T follicular helper cell (primary cell): ENCODE measurements around the gene CRABP1.
A peak's percentile ranks its signal among the peaks of the same experiment; 100 is the strongest.

Experiments used
- DNase-seq: peaks from one replicate; pipeline ENCODE4 v3.0.0-alpha.2; 2020; ENCODE audit warnings: low read depth
- total RNA-seq, 2 experiments: gene quantifications; one replicate each; lab custom pipeline; 2026; lab: John Stamatoyannopoulos, UW

The CRABP1 gene
- 0 reads per million in 2 experiments for total RNA-seq

DNA sequence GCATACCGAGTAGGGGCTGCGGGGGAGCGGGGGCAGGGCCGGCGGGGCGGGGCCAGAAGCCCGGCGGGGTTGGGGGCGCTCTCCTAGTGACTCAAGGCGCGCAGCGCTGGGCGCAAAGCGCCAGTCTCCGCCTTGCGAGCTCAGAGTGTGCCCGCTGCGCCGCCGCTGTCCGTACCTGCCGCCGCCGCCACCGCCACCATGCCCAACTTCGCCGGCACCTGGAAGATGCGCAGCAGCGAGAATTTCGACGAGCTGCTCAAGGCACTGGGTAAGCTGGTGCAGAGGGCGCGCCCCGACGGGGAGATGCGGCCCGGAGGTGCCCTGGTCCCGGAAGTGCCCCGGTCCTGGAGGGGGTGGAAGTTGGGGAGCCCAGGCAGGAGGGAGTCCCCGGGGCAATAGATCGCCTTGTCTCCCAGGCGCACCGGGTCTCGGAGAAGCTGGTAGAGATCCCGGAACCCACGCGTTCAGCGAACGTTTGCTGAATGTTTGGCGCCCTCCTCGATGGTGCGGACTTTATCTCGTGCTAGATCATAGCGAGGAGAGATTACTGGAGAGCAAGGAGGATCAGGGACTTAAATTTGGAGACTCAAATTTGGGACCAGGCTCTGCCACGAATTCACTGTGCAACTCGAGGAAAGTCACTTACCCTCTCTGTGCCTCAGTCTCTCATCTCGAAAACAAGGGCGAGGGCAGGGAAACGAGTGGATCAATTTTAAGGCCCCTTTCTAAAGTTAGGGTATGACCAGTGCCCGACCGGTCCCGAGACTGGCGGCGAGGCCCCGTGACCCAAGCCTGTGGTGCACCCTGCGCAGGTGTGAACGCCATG is at the start of gene CRABP1:
TSS of gene CRABP1 (plus strand) at position 123 of the 826 bp plus-strand sequence. CDS start at position 199, 76 bp downstream.
- no peak for DNase-seq

DNA sequence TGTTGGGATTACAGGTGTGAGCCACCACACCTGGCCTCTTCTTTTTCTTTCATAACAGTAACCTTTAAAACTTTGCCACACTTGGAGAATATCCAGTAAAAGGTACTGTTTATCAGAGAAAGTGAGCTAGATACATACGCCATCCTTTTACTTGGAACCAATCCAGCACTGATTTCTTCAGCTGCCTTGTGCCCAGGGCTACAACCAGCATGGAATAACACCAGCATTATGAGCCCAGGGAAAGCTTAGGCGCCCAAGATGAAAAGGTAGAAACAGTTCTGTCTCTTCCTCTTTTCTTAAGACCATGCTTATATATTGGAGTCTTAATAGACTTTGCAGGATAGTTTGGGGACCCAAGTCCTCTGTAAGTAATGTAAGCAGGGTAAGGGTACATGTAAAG is 49.1 kb upstream of the CRABP1 start:
- no peak for DNase-seq

DNA sequence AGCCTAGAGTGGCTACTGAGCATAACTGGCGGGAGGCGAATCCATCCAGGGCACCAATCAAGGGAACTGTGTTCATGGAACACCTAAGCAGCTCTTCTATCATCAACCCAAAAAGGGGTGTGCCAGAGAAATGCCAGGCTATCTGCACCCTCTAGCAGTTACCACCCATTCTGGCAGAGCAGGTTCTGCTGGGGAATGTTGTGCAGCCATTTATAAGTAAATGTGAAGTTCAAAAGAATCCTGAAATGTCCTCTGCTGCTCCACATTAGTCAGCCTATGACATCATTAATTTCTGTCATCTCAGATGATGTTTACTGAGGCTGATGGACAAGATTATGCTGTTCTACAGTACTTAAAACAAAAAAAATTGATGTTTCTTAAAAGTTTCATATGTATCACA is 48.5 kb upstream of the CRABP1 start:
- DNase-seq: no peak

DNA sequence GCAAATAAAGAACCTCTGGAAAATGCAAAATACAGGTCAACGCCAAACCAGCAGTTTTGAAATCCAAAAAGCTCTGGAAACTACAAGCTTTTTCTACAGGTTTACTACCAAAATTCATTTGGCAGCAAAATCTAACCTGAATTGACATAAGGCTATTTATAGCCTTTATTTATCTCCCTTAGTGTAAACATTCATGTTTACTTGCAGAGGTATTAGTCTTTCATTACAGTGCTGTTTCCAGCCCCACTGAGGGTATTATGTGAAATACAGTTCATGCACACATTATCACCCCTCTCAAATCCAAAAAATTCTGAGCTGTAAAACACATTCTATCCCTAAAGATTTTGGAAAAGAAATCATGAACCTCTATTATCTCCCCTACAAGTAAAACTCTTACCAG is 47.9 kb upstream of the CRABP1 start:
- no peak for DNase-seq

DNA sequence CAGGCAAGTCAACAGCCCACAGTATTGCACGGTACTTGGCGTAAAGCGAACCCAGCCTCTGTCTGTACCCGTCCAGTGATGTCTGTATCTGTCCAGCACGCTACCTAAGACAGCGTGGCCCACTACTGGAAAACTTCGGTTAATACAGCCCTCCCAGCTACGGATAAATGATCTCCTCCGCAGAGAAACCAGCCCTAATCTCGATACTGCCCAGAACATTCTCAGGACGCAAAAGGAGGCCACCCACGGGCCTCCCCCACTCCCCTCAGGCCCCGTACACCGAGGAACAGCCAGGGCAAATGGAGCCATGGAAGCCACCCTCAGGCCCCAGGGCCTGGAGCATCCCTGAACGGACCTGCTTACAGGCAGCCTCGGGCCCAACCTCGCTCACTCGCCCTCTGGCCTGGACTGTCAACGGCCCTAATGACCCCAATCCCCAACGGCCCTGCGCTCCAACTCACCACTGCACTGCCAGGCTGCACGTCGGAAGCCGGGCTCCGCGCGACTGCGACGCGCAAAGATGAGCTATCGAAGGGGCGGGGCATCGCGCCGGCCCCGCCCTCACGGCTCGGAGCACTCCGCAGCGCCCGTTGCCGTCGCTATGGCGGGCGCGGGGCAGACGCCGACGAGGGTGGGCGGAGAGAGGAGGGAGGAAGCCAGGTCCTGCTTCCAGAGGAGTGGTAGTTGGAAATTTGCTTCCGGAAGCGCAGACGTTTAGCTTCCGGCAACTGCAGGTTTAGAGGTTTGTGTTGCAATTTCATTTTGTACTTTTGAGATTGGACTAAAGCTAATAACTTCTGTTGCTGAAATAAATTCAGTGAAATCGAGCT is 40.8 kb upstream of the CRABP1 start, which contains the start of gene SKIC8:
TSS of gene SKIC8 (minus strand) at position 509 of the 830 bp plus-strand sequence. CDS start 3,923 bp downstream, outside the sequence.
- DNase-seq: peak; percentile 85

DNA sequence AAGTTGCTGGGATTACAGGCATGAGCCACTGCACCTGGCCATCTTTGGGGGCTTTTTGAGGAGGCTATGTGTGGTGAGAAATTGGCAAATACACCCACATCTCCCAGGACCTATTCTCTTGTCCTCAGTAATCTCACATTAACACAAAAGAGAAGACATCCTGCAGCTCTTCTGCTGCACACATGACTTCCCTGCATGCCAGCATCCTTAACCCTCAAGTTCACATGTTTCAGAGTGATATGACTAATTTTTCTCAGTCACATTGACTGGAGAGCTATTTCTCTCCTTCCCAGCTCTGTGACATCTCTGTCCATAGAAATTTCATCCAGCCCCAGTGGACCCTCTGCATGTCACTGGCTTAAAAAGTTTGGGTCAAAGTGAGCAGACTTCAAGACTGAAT is 38.8 kb upstream of the CRABP1 start:
- DNase-seq: no peak

DNA sequence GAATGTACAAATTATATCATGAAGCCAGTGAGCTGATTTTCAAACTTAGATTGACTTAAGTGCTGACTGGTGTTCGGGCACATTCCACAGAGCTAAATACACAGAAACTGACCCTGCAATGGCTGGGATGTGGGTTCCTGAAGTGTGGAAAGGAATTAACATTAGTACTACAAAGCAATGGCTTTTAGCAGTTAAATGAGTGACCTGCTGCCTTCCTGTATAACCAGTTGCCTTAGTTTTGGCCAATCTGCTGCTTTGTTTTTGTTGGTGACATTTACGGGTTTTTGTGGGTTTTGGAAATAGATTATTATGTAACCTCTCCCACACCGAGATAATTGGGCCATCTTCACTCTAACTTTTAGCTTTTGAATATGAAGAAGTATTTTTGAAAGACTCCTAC is 38.3 kb upstream of the CRABP1 start:
- no peak for DNase-seq

DNA sequence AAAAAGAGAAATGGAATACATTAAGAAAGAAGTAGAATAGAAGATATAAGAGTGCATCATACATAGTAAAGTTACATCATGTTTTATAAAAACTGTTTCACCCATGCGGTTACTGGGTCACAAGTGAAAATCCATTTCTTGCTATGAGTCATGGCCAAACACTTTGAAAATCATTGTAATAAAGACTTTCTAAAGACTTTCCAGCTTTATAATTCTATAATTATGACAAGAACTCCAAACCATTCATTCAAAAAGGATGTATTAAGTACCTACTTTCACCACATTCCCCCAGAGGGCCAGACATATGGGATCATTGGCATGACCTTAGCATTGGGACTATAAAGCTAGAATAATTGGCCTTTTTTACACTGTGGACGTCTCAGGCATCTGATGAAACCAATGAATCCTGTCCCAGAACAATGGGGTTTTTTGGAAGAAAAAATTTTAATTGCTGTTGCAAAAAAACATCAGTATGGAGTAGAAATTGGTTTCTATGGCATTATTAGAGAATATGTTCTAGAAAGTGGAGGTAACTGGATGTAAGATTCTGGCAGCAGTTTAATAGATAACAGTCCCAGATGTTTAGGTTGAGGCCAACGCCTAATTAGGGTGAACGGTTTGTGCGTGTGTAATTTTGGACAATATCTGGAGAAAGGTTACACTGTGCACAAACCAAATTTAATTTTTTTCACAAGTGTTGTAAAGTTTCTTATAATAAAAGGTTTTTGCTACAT is 37.4 kb upstream of the CRABP1 start:
- no peak for DNase-seq

DNA sequence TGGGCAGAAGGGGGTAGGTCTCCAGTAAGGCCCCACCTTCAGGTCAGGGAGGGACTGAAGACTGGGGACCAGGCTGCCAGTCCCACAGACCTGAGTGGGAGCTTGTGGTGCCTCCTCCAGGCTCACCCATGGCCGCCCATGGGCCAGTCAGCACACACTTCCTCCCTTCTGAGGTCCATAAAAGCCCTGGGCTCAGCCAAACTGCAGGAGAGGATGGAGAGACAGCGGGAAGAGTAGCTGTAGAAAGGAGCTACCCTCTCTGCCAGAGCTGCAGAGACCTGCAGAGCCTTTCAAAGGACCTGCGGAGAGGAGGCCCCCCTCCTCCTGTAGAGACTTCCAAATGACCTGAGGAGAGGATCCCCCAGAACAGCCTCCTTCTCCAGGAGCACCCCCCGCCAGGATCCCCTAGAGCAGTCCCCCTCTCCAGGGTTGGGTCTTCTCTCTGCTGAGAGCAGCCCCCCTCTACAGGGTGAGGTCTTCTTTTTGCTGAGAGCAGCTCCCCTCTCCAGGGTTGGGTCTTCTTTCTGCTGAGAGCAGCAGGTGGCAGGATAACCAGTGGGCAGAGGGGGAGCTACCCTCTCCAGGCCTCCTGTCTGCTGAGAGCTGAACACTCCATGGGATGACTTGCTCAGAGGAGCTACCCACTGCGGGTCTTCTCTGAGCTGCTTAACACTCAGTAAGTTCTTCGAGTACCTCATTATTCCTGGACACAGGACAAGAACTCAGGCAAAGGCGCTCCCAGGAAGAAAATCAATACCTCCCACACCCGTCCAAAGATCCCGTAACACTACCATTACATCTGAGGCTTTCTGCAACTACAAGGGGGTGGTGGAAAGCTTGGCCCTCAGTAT is 35.7 kb upstream of the CRABP1 start:
- DNase-seq: no peak

DNA sequence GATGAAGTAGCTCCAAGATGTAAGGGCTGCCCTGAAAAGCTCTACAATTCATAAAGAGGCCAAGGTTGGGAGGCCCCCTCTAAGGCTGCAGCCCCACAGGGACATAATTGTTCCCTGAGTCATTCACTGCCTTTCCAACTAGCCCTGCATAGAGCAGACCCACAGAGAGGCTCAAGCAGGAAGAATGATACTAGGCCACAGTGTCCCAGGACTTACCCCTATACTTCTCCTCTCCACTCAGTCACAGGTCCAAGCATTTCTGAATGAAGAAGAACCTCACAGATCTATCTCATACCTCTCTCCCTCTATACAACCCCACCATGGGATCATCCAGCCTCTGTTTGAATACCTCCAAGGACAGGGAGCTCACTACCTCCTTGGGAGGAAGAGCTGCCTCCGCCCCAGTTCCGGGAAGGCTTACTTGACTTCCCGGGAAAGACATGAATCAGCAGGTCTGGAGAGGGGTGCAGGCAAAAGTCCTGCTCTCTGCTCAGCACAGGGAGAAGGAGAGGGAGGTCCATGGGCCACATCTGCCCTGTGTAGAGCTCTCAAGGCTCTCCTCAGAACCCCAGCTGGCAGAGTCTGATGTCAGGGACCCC is 33.9 kb upstream of the CRABP1 start:
- no peak for DNase-seq

DNA sequence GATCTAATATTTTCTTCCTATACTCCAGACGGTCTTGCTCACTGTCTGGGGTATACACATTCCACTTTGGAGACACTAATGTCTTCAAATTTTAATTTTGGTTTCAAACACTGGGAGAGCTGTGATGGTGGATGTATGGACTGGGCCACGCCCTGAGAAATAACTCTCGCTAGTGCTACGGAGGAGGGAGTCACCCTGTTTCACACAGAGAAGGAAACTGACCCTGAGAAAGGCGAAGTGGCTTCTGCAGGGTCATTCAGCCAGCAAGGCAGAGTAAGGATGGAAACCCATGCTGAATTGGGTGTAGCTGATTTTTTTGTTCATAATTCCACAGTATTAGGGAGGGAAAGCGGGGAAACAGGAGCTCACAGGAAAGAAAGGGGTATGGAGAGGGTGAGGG is 32.2 kb upstream of the CRABP1 start:
- no peak for DNase-seq

DNA sequence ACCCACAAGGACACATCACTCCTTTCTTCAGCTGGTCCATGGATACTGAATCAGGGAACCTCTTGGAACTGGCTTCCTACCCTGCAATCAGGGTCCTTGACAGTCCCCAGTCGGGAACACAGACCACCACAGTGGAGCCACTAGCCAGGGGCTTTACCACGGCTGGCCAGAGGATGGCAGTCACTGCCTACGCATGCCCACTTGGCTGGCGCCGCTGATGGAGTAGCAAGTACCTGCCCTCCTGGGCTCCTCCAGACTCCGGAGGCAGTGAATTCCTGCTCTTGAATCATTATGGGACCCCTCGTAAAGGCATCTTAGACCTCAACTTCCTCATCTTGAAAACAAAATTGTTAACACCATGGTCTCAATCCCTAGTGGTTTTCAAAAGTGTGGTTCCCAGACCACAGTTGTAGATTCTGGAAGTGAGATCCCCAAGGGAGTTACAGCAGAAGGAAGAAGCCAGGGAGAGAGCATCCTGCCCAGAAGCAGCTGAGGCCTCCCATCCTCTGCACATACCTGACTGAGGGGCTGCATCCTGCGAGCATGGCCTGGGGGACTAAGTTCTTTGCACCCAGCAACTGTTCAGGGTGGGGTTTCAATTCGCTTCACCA is 31.6 kb upstream of the CRABP1 start:
- peak; percentile 8 for DNase-seq

DNA sequence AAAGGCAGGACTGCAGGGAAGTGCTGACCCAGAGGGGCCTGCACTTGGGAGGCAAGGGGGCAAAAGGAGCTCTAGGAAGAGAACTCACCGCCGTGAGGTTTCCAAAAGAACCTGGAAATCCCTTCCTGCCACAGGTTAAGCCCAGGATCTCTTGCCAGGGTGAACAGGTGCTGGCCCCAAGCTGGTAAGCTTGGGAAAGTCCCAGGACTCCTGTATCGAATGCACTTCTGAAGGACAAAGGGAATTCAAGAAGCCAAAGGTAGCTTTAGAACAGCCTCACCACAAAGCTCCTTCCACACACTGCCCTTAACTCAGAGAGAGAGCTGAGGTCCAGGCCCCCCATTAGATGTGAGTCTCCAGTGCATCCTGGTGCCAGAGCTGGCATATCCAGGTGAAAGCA is 28.9 kb upstream of the CRABP1 start:
- DNase-seq: no peak

DNA sequence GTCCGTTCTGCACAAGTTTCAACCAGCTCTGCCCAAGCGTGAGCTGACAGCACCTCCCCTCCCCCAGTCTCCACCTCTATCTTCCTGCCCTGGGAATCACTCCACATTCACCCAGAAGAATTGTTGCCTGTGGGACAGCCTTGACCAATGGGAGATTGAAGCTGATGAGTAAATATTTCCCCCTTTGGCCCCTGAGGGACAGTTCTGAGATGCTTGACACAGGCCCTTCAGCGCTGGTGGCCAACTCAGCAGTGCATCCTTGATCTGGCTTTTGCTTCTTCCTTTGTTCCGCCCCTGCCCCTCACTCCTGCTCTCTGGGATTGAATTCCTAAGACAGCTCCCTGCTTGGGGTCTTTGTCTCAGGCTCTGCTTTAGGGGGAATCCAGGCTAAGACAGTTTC is 27.6 kb upstream of the CRABP1 start:
- no peak for DNase-seq

DNA sequence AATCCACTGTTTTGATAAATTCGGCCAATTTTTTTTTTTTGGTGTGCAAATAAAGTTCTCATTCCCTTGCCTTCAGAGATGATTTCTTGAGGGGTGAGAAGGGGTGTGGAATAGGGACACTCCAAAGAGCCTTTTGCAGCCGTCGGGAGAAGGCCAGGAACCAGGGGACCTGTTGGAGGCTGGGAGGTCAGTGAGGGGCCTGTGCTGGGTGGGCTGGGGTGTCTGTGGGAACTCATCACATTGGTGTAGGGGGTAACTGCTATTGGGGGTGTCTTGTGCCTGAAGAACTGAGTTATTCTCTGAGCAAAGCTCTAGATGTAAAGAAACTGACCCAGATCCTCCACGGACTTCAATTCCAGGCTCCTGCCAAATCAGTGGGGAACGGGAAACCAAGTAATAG is 27.2 kb upstream of the CRABP1 start:
- DNase-seq: no peak

DNA sequence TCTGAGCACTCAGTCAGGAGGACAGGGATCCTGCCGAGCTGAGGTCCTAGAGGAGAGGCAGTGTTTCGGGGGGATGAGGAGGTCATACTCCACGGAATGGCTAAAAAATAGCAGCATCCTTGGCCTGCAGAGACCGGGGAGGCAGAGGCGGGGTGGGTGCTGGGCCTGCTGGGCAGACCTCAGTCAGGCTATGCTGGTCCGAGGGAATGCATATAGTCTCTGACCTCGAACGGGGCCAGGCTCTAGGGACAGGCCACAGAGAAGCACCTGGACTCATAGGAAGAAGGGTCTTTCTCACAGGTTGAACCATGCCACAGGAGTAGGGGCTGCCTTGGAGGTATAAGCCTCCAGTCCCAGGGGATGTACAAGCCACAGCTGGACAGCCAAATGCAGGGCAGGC is 26.8 kb upstream of the CRABP1 start:
- DNase-seq: no peak

DNA sequence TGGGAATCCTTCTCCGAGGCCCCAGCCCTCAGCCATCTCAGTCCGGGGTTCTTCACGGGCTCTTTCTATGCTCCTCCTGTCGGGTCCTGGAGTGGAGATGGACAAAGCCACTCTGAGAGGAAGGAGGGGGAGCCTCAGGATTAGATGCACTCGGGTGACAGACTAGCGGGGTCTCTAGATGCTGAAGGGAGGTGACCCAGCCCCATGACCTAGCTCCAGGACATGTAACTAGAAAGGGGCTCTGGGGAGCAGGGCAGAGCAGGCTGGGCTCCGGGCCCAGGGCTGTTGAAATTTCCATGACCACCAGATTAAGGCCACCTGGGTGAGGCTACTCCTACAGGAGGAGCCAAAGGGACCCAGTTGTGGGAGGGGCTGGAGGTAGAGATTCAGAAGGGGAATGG is 26.0 kb upstream of the CRABP1 start:
- no peak for DNase-seq

DNA sequence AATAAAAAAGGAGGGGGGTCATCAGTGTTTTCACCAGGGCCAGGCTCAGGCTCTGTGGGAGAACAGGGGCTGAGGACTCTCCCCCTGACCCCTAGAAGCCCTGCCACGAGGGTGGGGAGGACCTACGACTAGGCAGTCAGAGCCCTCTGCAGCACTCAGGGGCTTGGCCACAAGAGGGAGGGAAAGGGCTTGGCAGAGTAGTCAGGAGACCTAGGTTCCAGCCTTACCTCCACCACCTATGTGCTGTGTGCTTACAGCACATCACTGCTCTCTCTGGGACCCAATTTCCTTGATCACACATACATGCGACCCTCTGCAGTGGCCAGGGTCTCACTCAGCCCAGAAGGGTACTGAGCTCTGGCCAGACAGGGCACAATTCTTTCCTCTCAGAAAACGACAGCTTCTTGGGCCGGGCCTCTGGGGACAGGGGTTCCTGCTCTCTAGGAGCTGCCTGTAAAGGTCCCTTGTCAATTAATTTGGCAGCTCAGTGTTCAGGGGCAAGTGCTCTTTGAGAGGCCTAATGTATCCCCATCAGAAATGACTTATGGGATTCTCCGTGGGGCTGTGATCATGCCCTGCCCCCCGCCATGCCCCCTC is 24.4 kb upstream of the CRABP1 start:
- DNase-seq: no peak

DNA sequence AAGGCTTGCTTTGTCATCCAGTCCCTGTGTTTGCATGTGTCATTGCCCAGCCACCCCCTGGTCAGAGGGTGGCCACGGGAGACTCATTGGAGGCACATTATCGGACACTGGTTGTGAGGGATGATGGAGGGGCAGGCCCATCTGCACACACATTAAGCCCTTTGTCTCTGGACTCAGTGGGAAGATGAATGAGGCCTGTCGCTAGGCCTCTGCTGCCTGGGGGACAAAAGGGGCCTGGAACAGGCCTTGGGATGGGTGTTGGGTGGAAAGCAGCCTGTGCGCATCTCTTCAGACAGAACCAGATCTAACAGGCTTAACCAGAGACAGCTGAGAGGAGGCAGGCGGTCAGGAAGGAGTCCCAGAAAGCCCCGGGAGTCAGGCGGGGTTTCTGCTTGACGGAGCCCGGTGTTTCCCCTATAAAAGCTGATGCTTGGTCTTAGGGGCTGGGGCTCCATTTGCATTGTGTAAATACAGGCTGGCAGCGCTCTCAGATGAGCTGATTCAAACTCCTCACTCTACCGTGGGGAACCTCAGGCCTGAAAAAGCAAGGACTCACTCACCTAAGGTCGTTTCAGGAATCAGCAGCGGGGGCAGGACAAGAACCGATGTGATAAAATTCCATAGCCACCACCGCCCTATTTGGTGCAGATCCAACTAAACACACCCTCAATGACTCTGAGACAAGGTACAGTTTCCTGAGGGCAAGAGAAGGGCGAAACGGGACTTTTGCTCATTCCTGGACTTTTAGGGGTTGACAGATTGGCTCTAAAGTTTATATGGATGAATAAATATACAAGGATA is 23.7 kb upstream of the CRABP1 start:
- no peak for DNase-seq
